Measurements from ENCODE around the gene OCRL. TPM values are rescaled to one million over a fixed set of nuclear protein-coding genes. Genes with fewer than 3 reads are reported as not detected.

OCRL gene
- total and polyA plus RNA-seq, 2 of the 4 experiments (the other 2 are of a cell fraction): 19.4 to 20.6 TPM

GRCh38 chrX:129599499-129599898, 59.4 kb downstream of the OCRL start:
- CTCF ChIA-PET: no interaction called here

More at GRCh38 chrX:129599499-129599898, 59.4 kb downstream of the OCRL start:
- H3K9me3 ChIP-seq (ENCODE audit: control insufficient read depth, insufficient read depth, low read length): no peaks in the 10 kb centered on the region
- intact Hi-C loops (cut with micrococcal nuclease): no loop called here
- ATAC-seq (ENCODE audit: low read depth) (no peak), DNase-seq (no peak)
- no peak overlapping the region for H2BK5ac ChIP-seq (ENCODE audit: low read depth, low read length, poor library complexity, severe bottlenecking)
- H4K8ac ChIP-seq (ENCODE audit: low read depth in 2 of 2, low read length in 2 of 2): no peak overlapping the region
- H3K23ac ChIP-seq (ENCODE audit: low read depth, low read length): no peak overlapping the region
- no peak overlapping the region for H2AK9ac ChIP-seq (replicated peaks; ENCODE audit: low read depth, low read length, poor library complexity)
- dilution Hi-C loops (cut with HindIII; ENCODE audit: low sequenced_read_pairs, unreplicated experiment): no loop called here
- no peak overlapping the region for H3K9ac ChIP-seq (ENCODE audit: low read depth, low read length)
- TF ChIP-seq FOS (IDR thresholded peaks at IDR 0.05; ENCODE audit: low read depth, low read length): no peak
- no peak for TF ChIP-seq SMC3 (IDR thresholded peaks at IDR 0.05; ENCODE audit: low read depth, low read length)
- no peak for TF ChIP-seq CHD1 (IDR thresholded peaks at IDR 0.05; ENCODE audit: low read depth, low read length)
- TF ChIP-seq MAZ (IDR thresholded peaks at IDR 0.05; ENCODE audit: borderline replicate concordance, low read depth, low read length): no peak
- TF ChIP-seq CEBPB (IDR thresholded peaks at IDR 0.05; ENCODE audit: low read depth, low read length): no peak
- TF ChIP-seq NFE2L2 (IDR thresholded peaks at IDR 0.05; ENCODE audit: low read depth, low read length): no peak
- no peak for TF ChIP-seq RCOR1 (IDR thresholded peaks at IDR 0.05; ENCODE audit: insufficient replicate concordance, low read length)
- no peak for TF ChIP-seq POLR2A (IDR thresholded peaks at IDR 0.05; ENCODE audit: low read depth, low read length)
- TF ChIP-seq CTCF (conservative IDR thresholded peaks at IDR 0.05; ENCODE audit: low read depth, low read length): no peak
- TF ChIP-seq RFX5 (IDR thresholded peaks at IDR 0.05; ENCODE audit: low read depth, low read length): no peak
- TF ChIP-seq MAFK (IDR thresholded peaks at IDR 0.05; ENCODE audit: low read depth, low read length): no peak
- no peak for TF ChIP-seq BHLHE40 (IDR thresholded peaks at IDR 0.05; ENCODE audit: low read depth, low read length)
- TF ChIP-seq ELK1 (IDR thresholded peaks at IDR 0.05; ENCODE audit: borderline replicate concordance, low read depth, low read length): no peak
- TF ChIP-seq MXI1 (IDR thresholded peaks at IDR 0.05; ENCODE audit: borderline replicate concordance, low read depth, low read length): no peak
- no peak for TF ChIP-seq USF2 (IDR thresholded peaks at IDR 0.05; ENCODE audit: low read depth, low read length)
- TF ChIP-seq RAD21 (IDR thresholded peaks at IDR 0.05; ENCODE audit: low read length): no peak
- H4K91ac ChIP-seq (ENCODE audit: insufficient read depth, low read depth, low read length): no peak overlapping the region
- no peak overlapping the region for H3K27ac ChIP-seq (ENCODE audit: insufficient read depth, low read length)
- WGBS, 2 experiments (ENCODE audit: extremely low coverage in 2 of 2, insufficient read length in 1 of 2): 63% methylated on average over 3 of the region's 5 CpGs; no CpG with 5 or more reads in 1 of the 2 experiments
- peaks cover 5% of the 10 kb centered on the region for H3K36me3 ChIP-seq (ENCODE audit: control insufficient read depth, insufficient read depth, low read length)
- H2BK15ac ChIP-seq (ENCODE audit: low read depth, low read length): no peak overlapping the region
- H3K4me1 ChIP-seq (ENCODE audit: control insufficient read depth, insufficient read depth, low read length): peaks cover 2% of the 10 kb centered on the region; the same call in 1 of the 2 replicates
- no peak overlapping the region for H2AK5ac ChIP-seq (ENCODE audit: low read depth, low read length)
- no peak overlapping the region for H2AFZ ChIP-seq (replicated peaks; ENCODE audit: low read length, poor library complexity)
- in situ Hi-C loops (cut with MboI; ENCODE audit: low sequenced_read_pairs): no loop called here
- H3K18ac ChIP-seq (ENCODE audit: low read depth, low read length): no peak overlapping the region
- peaks cover 5% of the 10 kb centered on the region; the same call in 1 of the 2 replicates for H3K27me3 ChIP-seq (ENCODE audit: control insufficient read depth, insufficient read depth, low read length)
- no peak overlapping the region for H2BK120ac ChIP-seq (ENCODE audit: low read depth, low read length)
- no peak overlapping the region for H3K56ac ChIP-seq (ENCODE audit: extremely low read depth, insufficient read depth, low read length)
- no peak overlapping the region for H3K14ac ChIP-seq (replicated peaks; ENCODE audit: low read depth, low read length)
- no TSS peak for BruUV-seq (replicated peaks)
- no peak overlapping the region for H4K5ac ChIP-seq (ENCODE audit: low read depth, low read length)
- H3K9me1 ChIP-seq (ENCODE audit: insufficient read depth, low read length): no peaks in the 10 kb centered on the region; the same call in 1 of the 2 replicates
- H3K79me1 ChIP-seq (ENCODE audit: low read depth in 1 of 2, low read length in 2 of 2): no peaks in the 10 kb centered on the region
- POLR2A ChIA-PET (ENCODE audit: unreplicated experiment): no interaction called here
- H3K4me2 ChIP-seq (ENCODE audit: low read depth, low read length): no peak overlapping the region
- H2BK20ac ChIP-seq (ENCODE audit: low read depth, low read length): no peak overlapping the region
- no peaks in the 10 kb centered on the region for H4K20me1 ChIP-seq (ENCODE audit: insufficient read depth, low read length)
- H3K4ac ChIP-seq (ENCODE audit: low read depth, low read length): no peak overlapping the region
- no peak overlapping the region for H3K4me3 ChIP-seq (ENCODE audit: insufficient read depth, low read depth, low read length)

Measured in IMR-90 (cell line).